Subcutaneous adipose tissue (tissue), 4 donors: ENCODE results near the gene PNMA8C. TPM values are rescaled to one million over a fixed set of nuclear protein-coding genes. Genes with fewer than 3 reads are reported as not detected.

Experiments used
- total RNA-seq, 4 donors: library from RNA; depleted of rRNA; stranded (reverse); fragments of >200 nt; gene quantifications; one replicate each; pipeline ENCODE4 v1.1.0, GENCODE V29; 2016
- TF ChIP-seq, protein P1 (sequence below): fragments of 450-650 bp; IDR thresholded peaks from one replicate; pipeline ENCODE4 v1.5.1; 2016; ENCODE audit warnings: low read depth, mild to moderate bottlenecking, control low read depth, antibody characterized with exemption, moderate library complexity

PNMA8C gene
- total RNA-seq, 4 donors from 2014 or later = not detected

DNA sequence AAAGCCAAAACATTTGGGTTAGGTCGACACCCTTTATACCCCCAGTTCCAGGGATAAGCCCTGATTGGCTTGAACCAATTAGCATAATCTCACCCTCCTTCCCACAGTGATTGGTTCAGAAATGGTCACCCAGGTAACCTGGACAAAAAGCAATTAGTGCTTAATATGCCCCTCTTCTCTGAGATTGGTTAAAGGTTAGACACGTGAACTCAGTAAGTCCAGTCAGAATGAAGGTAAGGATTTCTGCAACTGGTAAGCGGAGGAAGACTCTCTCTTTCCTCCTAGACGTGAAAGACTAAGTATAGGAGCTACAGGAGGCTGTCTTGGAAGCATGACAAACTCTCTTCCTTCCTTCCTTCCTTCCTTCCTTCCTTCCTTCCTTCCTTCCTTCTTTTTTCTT, 1.3 kb upstream of the PNMA8C start:
- TF ChIP-seq, protein P1, sequence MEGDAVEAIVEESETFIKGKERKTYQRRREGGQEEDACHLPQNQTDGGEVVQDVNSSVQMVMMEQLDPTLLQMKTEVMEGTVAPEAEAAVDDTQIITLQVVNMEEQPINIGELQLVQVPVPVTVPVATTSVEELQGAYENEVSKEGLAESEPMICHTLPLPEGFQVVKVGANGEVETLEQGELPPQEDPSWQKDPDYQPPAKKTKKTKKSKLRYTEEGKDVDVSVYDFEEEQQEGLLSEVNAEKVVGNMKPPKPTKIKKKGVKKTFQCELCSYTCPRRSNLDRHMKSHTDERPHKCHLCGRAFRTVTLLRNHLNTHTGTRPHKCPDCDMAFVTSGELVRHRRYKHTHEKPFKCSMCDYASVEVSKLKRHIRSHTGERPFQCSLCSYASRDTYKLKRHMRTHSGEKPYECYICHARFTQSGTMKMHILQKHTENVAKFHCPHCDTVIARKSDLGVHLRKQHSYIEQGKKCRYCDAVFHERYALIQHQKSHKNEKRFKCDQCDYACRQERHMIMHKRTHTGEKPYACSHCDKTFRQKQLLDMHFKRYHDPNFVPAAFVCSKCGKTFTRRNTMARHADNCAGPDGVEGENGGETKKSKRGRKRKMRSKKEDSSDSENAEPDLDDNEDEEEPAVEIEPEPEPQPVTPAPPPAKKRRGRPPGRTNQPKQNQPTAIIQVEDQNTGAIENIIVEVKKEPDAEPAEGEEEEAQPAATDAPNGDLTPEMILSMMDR = no peak

DNA sequence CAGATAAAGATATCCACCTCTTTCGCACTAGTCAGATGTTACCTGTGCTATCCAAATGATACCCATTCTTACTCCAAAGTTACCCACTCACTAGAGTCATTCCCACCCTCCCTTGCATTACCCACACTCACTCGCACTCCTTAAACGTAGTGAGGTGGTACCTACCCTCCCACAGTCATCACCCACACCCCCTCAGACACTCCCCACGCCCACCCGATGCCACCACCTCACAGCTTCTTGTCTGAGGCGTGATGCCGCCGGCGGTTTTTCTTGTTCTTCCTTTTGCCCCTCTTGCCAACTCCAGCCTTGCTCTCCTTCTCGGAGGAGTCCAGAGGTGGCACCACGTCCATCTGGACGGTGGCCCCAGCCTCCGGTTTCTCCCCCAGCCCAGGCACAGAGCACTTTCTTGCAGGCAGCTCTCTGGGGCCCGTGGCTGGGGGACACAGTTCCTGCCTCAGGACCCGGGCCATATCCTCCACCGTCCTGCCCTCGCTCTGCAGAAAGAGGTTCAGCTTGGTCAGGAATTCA, 1.2 kb downstream of the PNMA8C start:
- TF ChIP-seq, protein P1 = no peak

DNA sequence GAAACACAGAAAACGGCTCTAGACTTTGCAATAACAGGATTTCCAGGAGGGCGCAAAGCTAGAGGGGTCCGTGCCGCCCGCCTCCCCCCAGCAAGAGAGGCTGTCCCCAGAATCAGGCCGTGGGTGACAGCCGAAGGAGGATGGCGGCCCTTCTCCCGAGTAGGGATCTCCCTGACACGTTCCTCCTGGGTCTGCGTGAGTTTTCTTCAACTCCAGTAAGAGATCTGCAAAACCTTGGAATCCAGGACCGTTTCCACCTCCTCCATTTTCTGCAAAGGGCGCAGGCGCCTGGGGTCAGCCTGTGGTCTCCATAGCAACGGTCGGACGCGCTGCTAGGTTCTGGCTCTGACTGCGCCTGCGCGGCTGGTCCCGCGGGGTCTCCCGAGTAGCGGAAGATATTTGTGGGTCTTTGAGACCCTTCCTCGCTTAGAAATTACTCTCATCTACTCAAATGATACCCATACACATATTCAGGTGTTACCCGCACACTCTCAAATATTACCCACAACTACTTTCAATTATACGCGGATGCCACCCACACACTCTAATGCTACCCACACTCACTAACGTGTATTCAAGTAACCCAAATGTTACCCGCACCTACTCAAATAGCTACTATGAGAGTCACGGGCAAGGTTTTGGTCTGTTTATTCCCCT, 2.1 kb downstream of the PNMA8C start:
- TF ChIP-seq, protein P1 = no peak

DNA sequence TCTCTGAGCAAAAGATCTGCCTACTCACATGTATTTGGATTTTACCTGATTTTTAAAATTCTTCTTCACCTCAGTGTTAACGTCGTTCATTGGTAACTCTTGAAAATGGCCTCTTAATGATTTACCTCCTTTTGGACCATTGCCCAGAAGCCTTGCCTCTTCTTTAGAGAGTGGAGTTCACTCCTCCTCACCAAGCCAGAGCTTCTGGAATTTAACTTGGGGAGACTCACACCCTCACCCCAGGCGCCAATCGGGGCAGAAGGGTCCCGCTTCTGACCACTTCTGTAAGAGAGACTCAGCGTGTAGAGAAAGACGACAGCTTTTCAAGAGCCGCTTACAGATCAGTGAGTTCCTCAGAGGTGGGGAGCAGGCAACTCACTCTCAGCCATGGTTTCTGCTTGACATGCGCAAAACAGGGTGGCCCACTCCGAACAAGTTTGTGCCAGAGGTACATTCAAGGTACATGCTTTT, 2.7 kb downstream of the PNMA8C start:
- TF ChIP-seq, protein P1 = no peak

DNA sequence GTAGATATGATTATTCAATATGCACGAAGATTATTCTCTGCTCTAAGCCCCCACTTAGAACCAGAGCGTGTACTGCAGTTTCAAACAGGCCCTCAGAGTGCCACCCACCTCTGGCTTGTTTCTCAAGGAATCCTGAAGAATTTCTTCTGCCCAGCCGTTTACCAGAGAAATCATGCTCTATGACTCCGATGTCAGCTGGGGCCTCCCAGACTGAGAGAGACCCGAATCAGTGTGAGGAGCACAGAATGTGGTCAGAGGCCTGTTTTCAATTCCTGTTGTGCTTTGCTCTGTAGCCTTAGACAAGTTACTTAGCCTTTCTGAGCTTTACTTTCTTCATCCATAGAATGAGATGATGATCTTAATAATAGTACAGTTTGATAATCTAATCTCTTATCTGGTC, 5.5 kb downstream of the PNMA8C start:
- TF ChIP-seq, protein P1 = no peak

DNA sequence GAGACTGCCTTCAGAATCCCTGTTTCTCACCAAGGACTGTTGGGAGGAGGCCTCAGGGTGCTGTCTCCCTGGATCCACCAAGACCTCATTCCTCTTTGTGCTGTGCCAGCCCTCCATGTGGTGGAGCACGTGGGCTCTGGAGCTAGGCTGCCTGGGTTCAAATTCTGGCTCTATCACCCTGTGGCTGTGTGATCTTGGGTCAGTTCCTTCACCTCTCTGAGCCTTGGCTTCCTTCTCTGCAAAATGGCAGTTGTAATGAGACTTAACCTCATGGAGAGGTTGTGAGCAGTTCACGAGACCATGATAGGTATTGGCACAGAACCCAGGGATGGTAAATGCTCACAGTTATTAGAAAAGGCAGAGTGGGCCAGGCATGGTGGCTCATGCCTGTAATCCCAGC, 6.4 kb downstream of the PNMA8C start:
- TF ChIP-seq, protein P1 = no peak

DNA sequence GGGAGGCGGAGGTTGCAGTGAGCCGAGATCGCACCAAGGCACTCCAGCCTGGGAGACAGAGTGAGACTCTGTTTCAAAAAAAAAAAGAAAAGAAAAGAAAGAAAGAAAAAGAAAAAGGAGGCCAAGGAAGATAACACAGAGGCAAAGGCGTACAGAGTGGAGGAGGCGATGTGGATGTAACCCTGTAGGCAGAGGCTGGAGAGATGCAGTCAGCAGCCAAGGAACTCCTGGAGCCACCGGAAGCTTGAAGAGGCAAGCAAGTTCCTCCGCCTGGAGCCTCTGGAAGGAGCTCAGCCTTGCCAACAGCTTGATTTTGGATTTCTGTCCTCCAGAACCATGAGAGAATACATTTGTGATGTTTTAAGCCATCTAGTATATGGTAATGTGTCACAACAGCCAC, 8.7 kb downstream of the PNMA8C start:
- TF ChIP-seq, protein P1 = no peak
